Kasumi-1 (cell line): ENCODE data around the gene PSMB7.
"Not testable (repeated sequence)": the region's sequence is repeated elsewhere in the genome, so short reads cannot be mapped to it uniquely, and the experiment has no call there.

ENCODE experiments used
- DNase-seq, 2 experiments: peaks; one replicate each; lab custom pipeline; 2025; lab: John Stamatoyannopoulos, UW

The PSMB7 gene

DNA sequence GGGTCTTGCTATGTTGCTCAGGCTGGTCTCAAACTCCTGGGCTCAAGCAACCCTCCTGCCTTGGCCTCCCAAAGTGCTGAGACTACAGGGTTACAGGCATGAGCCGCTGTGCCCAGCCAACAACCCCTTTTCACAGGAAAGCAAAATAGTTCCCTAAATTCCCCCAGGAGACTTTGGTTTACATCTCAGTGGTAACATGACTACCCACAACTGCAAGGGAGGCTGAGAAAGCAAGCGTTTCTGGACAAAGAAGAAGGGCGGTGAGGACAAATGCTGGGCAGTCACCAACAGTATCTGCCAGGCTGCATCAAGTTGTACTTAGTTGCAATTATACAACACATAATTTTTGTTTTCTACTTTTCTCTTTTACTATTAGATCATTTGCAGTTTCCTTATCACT is 27.6 kb upstream of the PSMB7 start:
- no peak for DNase-seq

- no peak for DNase-seq
These were observed 27.1 kb upstream of the PSMB7 start for GRCh38 chr9:124442379-124442778.

DNA sequence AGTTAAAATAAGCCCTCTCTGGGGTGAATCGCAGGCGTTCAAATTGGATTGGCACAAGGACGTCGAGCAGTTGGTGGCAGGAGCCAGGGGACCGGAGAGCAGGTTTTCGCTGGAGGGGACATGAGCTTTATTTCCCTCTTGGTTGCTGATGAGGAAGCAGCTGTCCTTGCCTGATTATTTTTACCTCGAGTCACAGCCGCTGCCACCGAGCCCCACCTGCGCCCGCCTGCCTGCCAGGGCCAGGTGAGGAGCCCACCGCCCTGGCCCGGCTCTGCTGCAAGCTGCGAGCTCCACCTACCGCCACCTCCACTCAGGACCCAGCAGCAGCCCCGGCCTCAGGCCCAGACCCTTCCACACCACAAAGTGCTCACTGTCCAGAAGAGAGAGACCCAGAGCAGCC is 26.0 kb upstream of the PSMB7 start:
- no peak for DNase-seq

DNA sequence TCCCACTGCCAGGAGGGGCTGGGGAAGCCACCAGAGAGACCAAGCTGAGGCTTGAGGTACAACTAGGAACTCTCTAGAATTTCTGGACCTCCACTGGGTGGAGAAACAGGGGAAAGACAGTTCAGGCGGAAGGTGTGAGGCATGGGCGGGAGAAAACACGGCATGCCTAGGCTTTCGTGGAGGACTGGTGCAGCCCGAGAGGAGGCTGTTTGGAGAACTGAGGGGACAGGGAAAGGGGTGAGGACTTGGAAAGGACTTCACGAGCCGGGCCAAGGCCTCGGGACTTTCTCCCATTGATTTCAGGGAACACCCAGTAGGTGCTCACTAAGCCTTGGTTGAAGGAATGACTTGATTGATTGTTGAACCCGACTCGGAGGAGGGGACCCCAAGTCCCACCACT is 25.5 kb upstream of the PSMB7 start:
- no peak for DNase-seq

GRCh38 chr9:124439686-124440243 is 24.5 kb upstream of the PSMB7 start:
- DNase-seq, result no peak

DNA sequence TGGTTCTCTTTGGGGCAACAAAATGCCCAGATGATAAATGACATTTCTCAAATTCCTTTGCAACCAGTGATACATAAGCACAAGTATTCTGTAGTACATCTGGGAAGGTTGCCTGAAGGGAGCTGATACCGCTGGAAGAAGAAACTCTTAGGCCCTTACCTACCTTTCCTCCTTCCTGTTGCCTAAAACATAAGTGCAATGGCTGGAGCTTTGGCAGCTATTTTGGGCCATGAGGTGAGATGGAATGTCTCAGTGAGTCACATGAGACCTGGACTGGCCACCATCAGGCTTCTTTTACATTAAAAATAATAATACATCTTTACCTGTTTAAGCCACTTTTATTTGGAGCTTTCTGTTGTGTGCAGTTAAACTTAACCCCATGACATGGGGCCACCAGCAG is 23.8 kb upstream of the PSMB7 start:
- DNase-seq, result no peak

- DNase-seq, result no peak
These were observed 22.8 kb upstream of the PSMB7 start for GRCh38 chr9:124438091-124438490.

- DNase-seq, result no peak
These were observed 21.8 kb upstream of the PSMB7 start for GRCh38 chr9:124437086-124437485.

DNA sequence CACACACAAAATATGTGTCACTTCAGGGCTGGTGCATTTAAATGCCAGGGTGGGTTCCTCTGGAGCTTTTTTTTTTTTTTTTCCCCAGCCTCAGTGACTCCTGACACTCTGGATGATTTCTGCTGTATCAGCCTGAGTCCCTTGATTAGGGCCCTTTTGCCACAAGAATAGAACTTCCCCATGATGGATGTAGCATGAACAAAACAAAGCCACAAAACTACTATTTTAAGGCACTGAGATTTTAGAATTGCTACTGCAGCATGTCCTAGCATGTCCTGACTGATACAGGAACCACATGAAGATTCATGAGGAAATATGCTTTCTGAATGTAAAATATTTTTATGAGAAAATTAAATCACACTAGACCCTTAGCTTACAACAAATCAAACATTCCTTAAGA is 21.1 kb upstream of the PSMB7 start:
- no peak for DNase-seq

GRCh38 chr9:124429530-124429867 is 14.3 kb upstream of the PSMB7 start:
- DNase-seq, result no peak

DNA sequence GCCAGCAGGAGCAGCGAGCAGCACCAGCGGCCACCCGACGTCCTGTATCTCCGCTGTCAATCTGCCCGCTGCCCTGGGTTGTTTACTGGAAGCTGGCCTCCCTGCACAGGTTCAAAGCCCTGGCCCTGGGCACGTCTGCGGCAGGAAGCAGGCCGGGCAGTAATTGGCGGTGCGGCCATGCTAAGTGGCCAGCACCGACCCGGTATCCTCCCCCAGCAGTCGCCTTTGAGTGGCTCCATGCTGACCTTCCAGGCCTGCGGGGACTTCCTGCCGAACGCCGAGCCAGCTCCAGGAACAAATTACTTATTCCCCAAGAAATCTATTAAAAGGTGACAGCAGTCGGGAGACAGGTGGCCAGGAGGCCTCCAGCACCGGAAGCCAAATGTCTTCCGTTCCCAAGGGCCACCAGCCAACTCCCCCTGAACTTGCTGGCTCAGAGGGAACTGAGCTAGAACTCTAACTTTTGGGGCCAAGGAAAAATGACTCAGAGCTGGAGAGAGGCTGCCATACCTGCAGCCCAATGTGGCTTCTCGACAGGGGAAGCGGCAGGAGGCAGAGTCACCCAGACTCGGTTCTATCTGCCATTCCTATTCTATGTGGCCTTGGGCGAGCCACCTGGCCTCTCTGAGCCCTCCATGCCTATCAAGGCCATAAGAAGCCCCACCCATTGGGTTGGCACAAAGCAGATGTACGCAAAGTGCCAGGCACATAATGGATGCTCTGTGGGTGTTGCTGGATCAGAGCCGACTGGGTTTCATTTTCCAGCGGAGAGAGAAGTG is 13.7 kb upstream of the PSMB7 start:
- no peak for DNase-seq

GRCh38 chr9:124427281-124427680 is 12.0 kb upstream of the PSMB7 start:
- DNase-seq, result no peak

- no peak for DNase-seq
These were observed 11.1 kb upstream of the PSMB7 start for GRCh38 chr9:124426361-124426760.

- DNase-seq, result not testable (repeated sequence)
These were observed 10.5 kb upstream of the PSMB7 start for GRCh38 chr9:124425733-124426132.

- DNase-seq, result no peak
These were observed 8.3 kb upstream of the PSMB7 start for GRCh38 chr9:124423591-124423990.

DNA sequence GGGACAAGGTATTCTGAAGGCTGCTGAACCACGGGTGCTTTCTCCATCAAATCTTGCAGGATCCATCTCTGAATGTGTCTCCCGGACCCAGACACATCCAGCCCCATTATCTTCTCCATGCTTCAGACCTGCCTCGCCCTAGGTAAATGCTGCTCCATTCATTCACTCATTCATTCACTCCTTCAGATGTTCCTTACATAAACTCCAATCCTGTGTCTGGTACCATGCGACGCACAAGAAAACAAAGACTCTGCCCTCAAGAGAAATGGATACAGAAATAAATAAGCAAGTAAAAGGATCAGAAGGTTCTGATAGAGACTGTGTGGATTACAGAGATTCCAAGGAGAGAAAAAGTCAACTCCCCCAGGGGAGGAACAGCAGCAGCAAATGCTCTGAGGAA is 7.9 kb upstream of the PSMB7 start:
- no peak for DNase-seq

- DNase-seq, result no peak
These were observed 5.8 kb upstream of the PSMB7 start for GRCh38 chr9:124420991-124421543.

GRCh38 chr9:124419832-124420489 is 4.7 kb upstream of the PSMB7 start:
- no peak for DNase-seq

- DNase-seq, result no peak
These were observed 726 bp upstream of the PSMB7 start for GRCh38 chr9:124415852-124416484.

GRCh38 chr9:124414612-124415011 is 630 bp downstream of the PSMB7 start:
- no peak for DNase-seq

DNA sequence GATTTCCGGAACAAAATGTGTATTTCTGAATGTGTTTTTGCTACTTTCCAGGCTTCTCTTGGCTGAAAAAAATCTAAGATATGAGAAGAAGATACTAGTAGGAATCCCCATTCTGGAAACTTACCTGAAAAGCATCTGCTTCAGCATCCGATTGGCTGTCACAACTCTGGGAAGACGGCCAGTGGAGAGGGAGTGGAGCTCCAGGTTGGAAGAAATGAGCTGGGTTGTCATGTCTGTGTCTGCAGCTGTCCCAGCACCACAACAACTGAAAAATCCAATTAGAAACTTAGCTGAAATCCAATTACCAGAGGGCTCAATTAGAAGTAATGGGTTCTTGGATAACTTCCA is 3.0 kb downstream of the PSMB7 start:
- no peak for DNase-seq

- no peak for DNase-seq
These were observed 3.6 kb downstream of the PSMB7 start for GRCh38 chr9:124411514-124412227.
